Nephron (organoid): Measurements from ENCODE around the gene ABHD16B.

Source experiments
- H3K27ac Mint-ChIP-seq, 3 experiments: 2 replicates each; pipeline ENCODE4 v1.8.0; 2020; ENCODE audit warnings: mixed read lengths in 3 of 3, mild to moderate bottlenecking in 2 of 3, moderate library complexity in 1 of 3
- H3K27me3 Mint-ChIP-seq: 2 replicates; pipeline ENCODE4 v1.8.0; 2021; ENCODE audit warnings: low read depth, mild to moderate bottlenecking, moderate library complexity, mixed read lengths
- H3K36me3 Mint-ChIP-seq: 2 replicates; pipeline ENCODE4 v1.8.0; 2020; ENCODE audit warnings: low read depth, mixed read lengths
- H3K4me1 Mint-ChIP-seq: 2 replicates; pipeline ENCODE4 v1.8.0; 2020; ENCODE audit warnings: mixed read lengths
- H3K4me3 Mint-ChIP-seq, 3 experiments: 2 replicates each; pipeline ENCODE4 v1.8.0; 2020; ENCODE audit warnings: mild to moderate bottlenecking in 3 of 3, mixed read lengths in 3 of 3, moderate library complexity in 2 of 3
- H3K9me3 Mint-ChIP-seq: 2 replicates; pipeline ENCODE4 v1.8.0; 2020; ENCODE audit warnings: mixed read lengths
- CTCF ChIP-seq, 3 experiments: fragments of 200-600 bp; sonication (generic); IDR thresholded peaks; one replicate each; pipeline ENCODE4 v1.5.0; 2021; ENCODE audit warnings: antibody characterized with exemption in 3 of 3; ENCODE audit not compliant: unreplicated experiment in 3 of 3

The ABHD16B gene

GRCh38 chr20:63883201-63883593 lies 21.9 kb downstream of the ABHD16B start:
- no peaks in the 10 kb centered on the region for H3K27me3 Mint-ChIP-seq
- no peaks in the 10 kb centered on the region for H3K9me3 Mint-ChIP-seq
- no peak overlapping the region for H3K27ac Mint-ChIP-seq
- peaks cover 3% of the 10 kb centered on the region for H3K4me1 Mint-ChIP-seq
- peaks cover 19% of the 10 kb centered on the region for H3K36me3 Mint-ChIP-seq
- no peak for TF ChIP-seq CTCF (IDR thresholded peaks at IDR 0.05; ENCODE audit: unreplicated experiment in 3 of 3)
- H3K4me3 Mint-ChIP-seq = no peak overlapping the region

GRCh38 chr20:63884506-63885263 lies 23.4 kb downstream of the ABHD16B start:
- Mint-ChIP-seq H3K4me3 (no peak overlapping the region), H3K27me3 (no peaks in the 10 kb centered on the region), H3K9me3 (no peaks in the 10 kb centered on the region), H3K27ac (no peak overlapping the region), H3K4me1 (no peaks in the 10 kb centered on the region), H3K36me3 (peaks cover 25% of the 10 kb centered on the region)
- TF ChIP-seq CTCF (IDR thresholded peaks at IDR 0.05; ENCODE audit: unreplicated experiment in 3 of 3) = no peak

- TF ChIP-seq CTCF (IDR thresholded peaks at IDR 0.05; ENCODE audit: unreplicated experiment in 3 of 3) = no peak
- H3K4me1 Mint-ChIP-seq = no peaks in the 10 kb centered on the region
- no peak overlapping the region for H3K4me3 Mint-ChIP-seq
- H3K27me3 Mint-ChIP-seq = no peaks in the 10 kb centered on the region
- peaks cover 31% of the 10 kb centered on the region for H3K36me3 Mint-ChIP-seq
- H3K27ac Mint-ChIP-seq = no peak overlapping the region
- H3K9me3 Mint-ChIP-seq = no peaks in the 10 kb centered on the region
These were observed 24.2 kb downstream of the ABHD16B start for GRCh38 chr20:63885264-63886053.

GRCh38 chr20:63886054-63886419 lies 24.7 kb downstream of the ABHD16B start:
- H3K9me3 Mint-ChIP-seq = no peaks in the 10 kb centered on the region
- H3K36me3 Mint-ChIP-seq = peaks cover 33% of the 10 kb centered on the region
- no peak overlapping the region for H3K4me3 Mint-ChIP-seq
- no peaks in the 10 kb centered on the region for H3K4me1 Mint-ChIP-seq
- no peak overlapping the region for H3K27ac Mint-ChIP-seq
- no peaks in the 10 kb centered on the region for H3K27me3 Mint-ChIP-seq
- TF ChIP-seq CTCF (IDR thresholded peaks at IDR 0.05; ENCODE audit: unreplicated experiment in 3 of 3) = no peak

GRCh38 chr20:63886921-63887320 lies 25.6 kb downstream of the ABHD16B start:
- peaks cover 38% of the 10 kb centered on the region for H3K36me3 Mint-ChIP-seq
- H3K9me3 Mint-ChIP-seq = no peaks in the 10 kb centered on the region
- TF ChIP-seq CTCF (IDR thresholded peaks at IDR 0.05; ENCODE audit: unreplicated experiment in 3 of 3) = no peak
- no peaks in the 10 kb centered on the region for H3K4me1 Mint-ChIP-seq
- no peak overlapping the region for H3K27ac Mint-ChIP-seq
- no peak overlapping the region for H3K4me3 Mint-ChIP-seq
- H3K27me3 Mint-ChIP-seq = no peaks in the 10 kb centered on the region
